Measurements from ENCODE around the gene FAM193B. TPM values are rescaled to one million over a fixed set of nuclear protein-coding genes. Genes with fewer than 3 reads are reported as not detected.
A peak's percentile ranks its signal among the peaks of the same experiment; 100 is the strongest.

FAM193B gene
- total RNA-seq, 4 donors from 2014 or later = 16.5 to 117 (median 39.4) TPM

DNA sequence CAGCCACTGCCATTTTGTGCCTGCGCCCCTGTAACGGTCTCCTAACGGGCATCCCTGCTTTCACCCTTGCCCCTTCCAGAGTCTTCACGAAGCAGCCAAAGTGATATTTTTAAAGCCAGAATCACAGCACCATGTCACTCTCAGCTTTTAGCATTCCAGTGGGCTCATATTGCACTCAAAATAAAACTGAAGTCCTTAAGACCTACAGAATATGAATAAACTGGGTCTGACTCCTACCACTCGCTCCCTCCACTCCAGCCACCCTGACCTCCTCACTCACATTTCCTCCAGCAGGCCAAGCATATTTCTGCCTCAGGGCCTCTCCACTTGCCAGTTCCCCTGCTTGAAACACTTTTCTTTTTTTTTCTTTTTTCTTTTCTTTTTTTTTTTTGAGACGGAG, 54.5 kb downstream of the FAM193B start:
- Histone ChIP-seq H3K27ac (no peak overlapping the region), H3K4me3 (no peak overlapping the region), H3K36me3 (no peaks in the 10 kb centered on the region), H3K9me3 (no peaks in the 10 kb centered on the region), H3K4me1 (peaks cover 3 to 12% of the 10 kb centered on the region in 2 donors), H3K27me3 (no peaks in the 10 kb centered on the region)
- DNase-seq = no peak
- TF ChIP-seq POLR2A (IDR thresholded peaks at IDR 0.05) = no peak
- TF ChIP-seq, protein P1, sequence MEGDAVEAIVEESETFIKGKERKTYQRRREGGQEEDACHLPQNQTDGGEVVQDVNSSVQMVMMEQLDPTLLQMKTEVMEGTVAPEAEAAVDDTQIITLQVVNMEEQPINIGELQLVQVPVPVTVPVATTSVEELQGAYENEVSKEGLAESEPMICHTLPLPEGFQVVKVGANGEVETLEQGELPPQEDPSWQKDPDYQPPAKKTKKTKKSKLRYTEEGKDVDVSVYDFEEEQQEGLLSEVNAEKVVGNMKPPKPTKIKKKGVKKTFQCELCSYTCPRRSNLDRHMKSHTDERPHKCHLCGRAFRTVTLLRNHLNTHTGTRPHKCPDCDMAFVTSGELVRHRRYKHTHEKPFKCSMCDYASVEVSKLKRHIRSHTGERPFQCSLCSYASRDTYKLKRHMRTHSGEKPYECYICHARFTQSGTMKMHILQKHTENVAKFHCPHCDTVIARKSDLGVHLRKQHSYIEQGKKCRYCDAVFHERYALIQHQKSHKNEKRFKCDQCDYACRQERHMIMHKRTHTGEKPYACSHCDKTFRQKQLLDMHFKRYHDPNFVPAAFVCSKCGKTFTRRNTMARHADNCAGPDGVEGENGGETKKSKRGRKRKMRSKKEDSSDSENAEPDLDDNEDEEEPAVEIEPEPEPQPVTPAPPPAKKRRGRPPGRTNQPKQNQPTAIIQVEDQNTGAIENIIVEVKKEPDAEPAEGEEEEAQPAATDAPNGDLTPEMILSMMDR (IDR thresholded peaks at IDR 0.05) = no peak
- intact Hi-C loops (cut with DNase I; ENCODE audit: low total_unique reads) = loop anchor here (5.0 kb wide), 2 partner anchors 93 to 113 kb away; partner anchors contain the start of gene F12

DNA sequence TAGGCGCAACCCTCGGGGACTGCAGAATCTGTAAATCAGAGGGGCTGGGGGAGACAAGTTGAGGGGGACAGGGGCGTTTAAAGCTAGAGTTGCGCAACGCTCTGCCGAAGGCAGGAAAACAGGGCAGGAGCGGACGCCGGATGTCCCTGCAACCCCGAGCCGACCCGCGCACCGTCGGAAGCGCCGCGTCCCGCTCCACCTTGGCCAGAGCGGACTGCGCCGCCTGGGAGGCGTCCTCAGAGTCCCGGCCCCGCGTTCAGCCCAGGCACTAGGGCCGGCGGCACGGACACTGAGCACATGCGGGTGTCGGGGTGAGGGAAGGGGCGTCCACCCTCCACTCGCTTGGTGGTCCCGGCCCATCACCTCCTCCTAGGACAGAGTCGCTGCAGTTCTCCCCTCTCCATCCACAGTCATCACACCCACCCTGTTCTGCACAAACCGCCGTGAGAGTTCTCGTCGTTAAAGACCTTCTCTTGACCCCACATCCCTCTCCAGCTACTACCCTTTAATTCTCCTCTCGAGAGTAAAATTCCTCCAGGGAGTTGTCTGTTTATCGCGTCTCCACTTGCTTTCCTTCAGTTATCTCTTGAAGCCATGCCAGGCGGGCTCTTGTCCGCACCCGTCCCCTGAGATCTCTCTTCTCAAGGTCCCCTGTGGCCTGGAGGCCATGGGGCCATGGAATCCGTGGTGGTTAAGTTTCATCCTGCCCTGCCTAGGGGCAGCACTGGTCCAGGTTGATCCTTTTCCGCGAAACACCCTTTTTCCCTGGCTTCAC, 56.2 kb downstream of the FAM193B start:
- H3K4me1 ChIP-seq = peaks cover 17 to 27% of the 10 kb centered on the region in 2 donors
- TF ChIP-seq, protein P1 (IDR thresholded peaks at IDR 0.05) = peak in 1 of 4 experiments; percentile 0
- no peak for TF ChIP-seq POLR2A (IDR thresholded peaks at IDR 0.05)
- intact Hi-C loops (cut with DNase I; ENCODE audit: low total_unique reads) = no loop called here
- no peaks in the 10 kb centered on the region for H3K36me3 ChIP-seq
- peak overlapping the region; percentile 64 to 74 for H3K4me3 ChIP-seq
- DNase-seq = peak in 1 of 2 donors; percentile 59
- no peaks in the 10 kb centered on the region for H3K27me3 ChIP-seq
- H3K9me3 ChIP-seq = no peaks in the 10 kb centered on the region
- H3K27ac ChIP-seq = peak overlapping the region; percentile 97 to 98

DNA sequence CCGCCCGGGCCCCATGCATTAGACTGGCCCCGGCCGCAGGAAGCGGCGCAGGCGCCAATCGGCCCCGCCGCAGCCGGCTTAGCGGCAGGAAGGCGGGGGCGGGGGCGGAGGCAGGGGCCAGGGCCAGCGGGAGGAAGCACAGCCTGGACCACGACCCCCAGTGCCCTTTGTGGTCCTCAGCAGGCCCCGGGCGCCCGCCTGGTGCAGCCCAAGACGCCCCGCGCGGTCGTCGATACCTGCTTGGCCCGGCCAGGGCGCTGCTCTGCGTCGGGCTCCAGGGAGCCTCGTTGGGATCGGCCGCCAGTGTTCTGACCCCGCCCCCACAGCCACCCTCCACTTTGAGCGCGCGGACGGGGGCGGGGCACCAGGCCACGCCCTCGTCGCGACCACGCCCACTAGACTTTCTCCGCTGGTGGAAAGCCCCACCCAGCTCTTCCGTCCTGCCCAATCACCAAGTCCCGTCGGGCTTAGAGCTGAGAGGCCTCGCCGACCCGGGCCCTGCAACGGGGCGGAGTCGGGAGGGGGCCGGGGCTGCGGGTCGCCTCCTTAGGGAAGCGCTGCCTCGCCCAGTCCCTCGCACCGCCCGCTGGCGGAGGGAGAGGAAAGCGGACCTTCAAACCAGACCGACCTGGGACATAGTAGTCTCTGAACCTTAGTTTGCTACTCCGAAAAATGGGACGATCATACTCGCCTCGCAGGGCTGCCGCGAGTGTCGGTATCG, 56.9 kb downstream of the FAM193B start, which contains the start of gene PDLIM7:
PDLIM7 (minus strand) TSS at position 313 of the 721 bp plus-strand sequence. CDS start 1,092 bp downstream, outside the sequence.
- H3K27me3 ChIP-seq = no peaks in the 10 kb centered on the region
- peak within 1 kb of the TSS; percentile 97 to 98 for H3K27ac ChIP-seq
- H3K4me3 ChIP-seq = peak within 1 kb of the TSS; percentile 64 to 74
- intact Hi-C loops (cut with DNase I; ENCODE audit: low total_unique reads) = no loop called here
- TF ChIP-seq, protein P1 (IDR thresholded peaks at IDR 0.05) = peak in 3 of 4 experiments; percentile 17 to 35 (median 23)
- peak; percentile 98 for TF ChIP-seq POLR2A (IDR thresholded peaks at IDR 0.05)
- H3K4me1 ChIP-seq = peaks cover 17 to 34% of the 10 kb centered on the region in 2 donors
- H3K36me3 ChIP-seq = no peaks in the 10 kb centered on the region
- no peaks in the 10 kb centered on the region for H3K9me3 ChIP-seq
- DNase-seq = peak; percentile 96 to 97

DNA sequence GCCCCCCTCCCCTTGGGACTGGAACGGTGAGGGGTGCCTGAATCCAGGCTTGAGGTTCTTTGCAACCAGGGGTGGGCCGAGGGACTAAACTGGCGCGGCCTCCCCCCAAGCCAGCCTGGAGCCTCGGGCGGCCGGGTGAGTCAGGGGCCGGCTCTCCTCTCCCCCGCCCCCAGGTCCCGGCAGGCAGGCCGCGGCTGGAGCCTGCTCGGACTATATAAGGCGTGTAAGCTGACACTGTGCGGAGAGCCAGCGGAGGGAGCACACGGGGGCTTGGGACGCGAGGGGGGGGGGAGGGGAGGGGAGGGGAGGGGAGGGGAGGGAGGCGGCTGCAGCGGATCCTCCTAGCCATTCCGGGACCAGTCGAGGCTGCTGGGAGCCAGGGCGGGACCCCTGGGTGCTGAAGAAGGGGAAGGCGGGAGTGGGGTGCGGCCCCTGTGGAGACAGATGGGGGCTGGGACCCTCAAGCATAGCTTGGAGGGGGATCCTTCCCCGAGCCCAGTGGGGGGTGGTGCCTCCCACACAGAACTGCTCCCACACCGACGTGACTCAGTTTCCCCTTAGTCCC, 57.6 kb downstream of the FAM193B start:
- H3K27ac ChIP-seq = peak overlapping the region; percentile 97 to 98
- intact Hi-C loops (cut with DNase I; ENCODE audit: low total_unique reads) = no loop called here
- peak; percentile 75 to 78 for TF ChIP-seq POLR2A (IDR thresholded peaks at IDR 0.05)
- TF ChIP-seq, protein P1 (IDR thresholded peaks at IDR 0.05) = no peak
- peaks cover 17 to 41% of the 10 kb centered on the region in 2 donors for H3K4me1 ChIP-seq
- peak overlapping the region; percentile 64 to 74 for H3K4me3 ChIP-seq
- H3K27me3 ChIP-seq = no peaks in the 10 kb centered on the region
- DNase-seq = peak; percentile 89 to 93
- no peaks in the 10 kb centered on the region for H3K9me3 ChIP-seq
- H3K36me3 ChIP-seq = no peaks in the 10 kb centered on the region

Measured in uterus (tissue), 4 donors.